GM12892 (cell line): ENCODE data around the gene TF.

Source experiments
- DNase-seq: peaks from one replicate; pipeline ENCODE4 v3.0.0; 2011; ENCODE audit not compliant: insufficient read length
- FAIRE-seq: peaks from 2 replicates; lab custom pipeline; 2011; peaks lifted over from hg19 to GRCh38; lab: Jason Lieb, UNC
- POLR2A ChIP-seq: IDR thresholded peaks from 2 replicates; pipeline ENCODE4 v1.6.1; 2011; ENCODE audit warnings: low read depth, low read length, control low read depth
- POLR2AphosphoS5 ChIP-seq: IDR thresholded peaks from 2 replicates; pipeline ENCODE4 v1.6.1; 2011; ENCODE audit warnings: low read depth, low read length, control low read depth
- TAF1 ChIP-seq: IDR thresholded peaks from 2 replicates; pipeline ENCODE4 v1.6.1; 2011; ENCODE audit warnings: low read depth, mild to moderate bottlenecking, control low read depth, low read length, borderline replicate concordance

The TF gene

DNA sequence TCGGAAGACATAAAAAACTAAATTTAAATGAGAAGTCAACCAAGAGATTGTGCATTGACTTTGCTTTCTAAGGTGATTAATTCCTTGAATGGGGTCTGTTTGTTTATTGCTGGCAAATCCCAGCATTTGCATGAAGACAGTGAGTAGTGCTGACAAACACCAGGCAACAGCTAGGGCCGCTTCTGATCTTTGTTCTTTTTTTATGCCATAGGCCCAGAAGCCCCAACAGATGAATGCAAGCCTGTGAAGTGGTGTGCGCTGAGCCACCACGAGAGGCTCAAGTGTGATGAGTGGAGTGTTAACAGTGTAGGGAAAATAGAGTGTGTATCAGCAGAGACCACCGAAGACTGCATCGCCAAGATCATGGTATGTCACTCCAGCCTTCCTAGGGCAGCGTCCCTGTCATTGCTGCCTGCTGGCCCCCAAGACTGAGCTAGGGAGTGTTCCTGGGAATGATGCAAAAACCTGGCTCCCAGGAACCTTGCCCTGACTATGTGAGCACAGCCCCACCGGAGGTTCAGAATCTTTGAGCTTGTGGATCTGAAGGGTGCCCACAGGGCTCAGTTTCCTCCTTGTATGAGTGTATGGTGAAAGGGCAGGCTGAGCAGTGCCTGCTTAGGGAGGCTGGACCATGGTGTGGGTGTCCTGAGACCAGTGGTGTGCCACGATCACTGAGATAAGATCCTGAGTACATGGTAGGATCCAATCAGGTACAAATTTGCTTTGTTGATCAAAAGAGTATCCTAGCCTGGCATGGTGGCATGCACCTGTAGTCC is 13.0 kb downstream of the TF start:
- DNase-seq (no peak), FAIRE-seq (no peak)

DNA sequence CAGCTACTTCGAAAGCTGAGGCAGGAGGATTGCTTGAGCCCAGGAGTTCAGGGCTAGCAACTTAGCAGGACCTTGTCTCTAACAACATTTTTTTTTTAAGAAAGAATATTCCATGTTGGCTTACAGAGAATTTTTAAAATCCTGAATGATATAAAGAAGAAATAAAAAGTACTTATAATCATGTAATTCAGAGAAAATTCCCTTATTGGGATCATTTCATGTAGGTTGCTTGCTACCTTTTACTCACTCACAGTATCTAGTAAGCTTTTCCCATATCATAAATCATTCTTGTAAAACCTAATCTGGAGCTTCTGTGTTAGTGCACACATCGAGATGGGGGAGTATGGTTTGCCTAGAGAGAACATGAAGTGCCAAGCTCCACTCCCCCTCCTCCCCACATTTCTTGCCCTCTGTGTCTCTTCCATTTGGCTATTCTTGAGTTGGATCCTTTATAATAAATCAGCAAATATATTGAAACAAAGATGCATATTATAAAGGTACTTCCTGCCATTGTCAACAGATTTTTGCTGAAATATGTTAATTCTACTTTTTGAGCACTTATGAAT is 13.6 kb downstream of the TF start:
- no peak for FAIRE-seq
- TF ChIP-seq POLR2AphosphoS5 (no peak), POLR2A (no peak), TAF1 (no peak)
- DNase-seq, result no peak

More for the DNA sequence above, 13.0 kb downstream of the TF start:
- no peak for TF ChIP-seq POLR2AphosphoS5
- TF ChIP-seq POLR2A, result no peak
- no peak for TF ChIP-seq TAF1

DNA sequence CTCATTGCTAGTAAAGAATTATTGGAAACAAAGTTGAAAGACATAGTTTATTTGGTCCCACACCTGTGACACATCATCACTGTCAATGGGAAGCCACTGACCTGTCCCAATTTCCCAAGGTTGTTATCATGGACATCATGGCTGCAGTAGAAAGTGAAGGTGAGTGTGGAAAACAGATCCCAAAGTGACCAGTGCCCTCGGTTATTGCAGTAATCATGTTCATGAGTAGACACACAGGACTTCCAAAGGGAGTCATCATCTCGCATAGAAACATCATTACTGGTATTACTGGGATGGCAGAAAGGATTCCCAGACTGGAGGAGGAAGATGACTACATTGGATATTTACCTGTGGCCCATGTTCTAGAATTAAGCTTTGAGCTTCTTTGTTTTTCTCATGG is 14.7 kb downstream of the TF start:
- DNase-seq (no peak), FAIRE-seq (no peak)

DNA sequence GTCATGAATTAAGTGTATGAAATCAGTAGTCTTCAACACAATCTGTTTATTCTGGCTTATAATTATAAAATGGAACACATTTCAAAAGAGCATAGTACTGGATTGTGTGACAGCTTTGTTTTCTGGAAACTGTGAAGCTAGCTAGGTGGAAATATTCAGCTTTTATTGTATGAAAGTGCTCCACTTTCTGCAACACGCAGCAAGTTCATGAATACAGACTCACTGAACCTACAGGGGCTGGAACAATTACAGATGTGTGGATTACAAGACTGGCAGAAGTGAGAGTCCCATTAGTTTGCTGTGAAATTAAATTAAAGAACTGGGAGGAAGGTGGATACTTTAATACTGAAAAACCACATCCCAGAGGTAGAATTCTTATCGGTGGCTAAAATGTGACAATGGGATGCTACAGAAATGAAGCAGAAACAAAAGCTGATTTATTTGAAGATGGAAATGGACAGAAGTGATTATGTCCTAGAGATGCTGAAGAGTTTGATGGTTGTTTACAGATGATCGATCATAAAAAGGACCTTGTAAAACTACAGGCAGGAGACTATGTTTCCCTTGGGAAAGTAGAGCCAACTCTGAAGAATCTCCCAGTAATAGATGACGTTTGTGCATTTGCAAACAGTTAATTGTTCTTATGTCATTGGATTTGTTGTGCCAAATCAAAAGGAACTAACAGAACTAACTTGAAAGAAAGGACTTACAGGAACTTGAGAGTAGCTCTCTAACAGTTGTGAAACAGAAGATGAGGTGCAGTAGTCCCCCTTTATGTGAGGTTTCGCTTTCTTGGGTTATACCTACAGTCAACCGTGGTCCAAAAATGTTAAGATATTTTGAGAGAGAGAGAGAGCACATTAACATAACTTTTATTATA is 15.7 kb downstream of the TF start:
- no peak for DNase-seq
- TF ChIP-seq TAF1 (no peak), POLR2A (no peak), POLR2AphosphoS5 (no peak)
- peak; percentile 58 for FAIRE-seq

More for the DNA sequence above, 14.7 kb downstream of the TF start:
- TF ChIP-seq POLR2AphosphoS5, result no peak
- TF ChIP-seq TAF1, result no peak
- no peak for TF ChIP-seq POLR2A

DNA sequence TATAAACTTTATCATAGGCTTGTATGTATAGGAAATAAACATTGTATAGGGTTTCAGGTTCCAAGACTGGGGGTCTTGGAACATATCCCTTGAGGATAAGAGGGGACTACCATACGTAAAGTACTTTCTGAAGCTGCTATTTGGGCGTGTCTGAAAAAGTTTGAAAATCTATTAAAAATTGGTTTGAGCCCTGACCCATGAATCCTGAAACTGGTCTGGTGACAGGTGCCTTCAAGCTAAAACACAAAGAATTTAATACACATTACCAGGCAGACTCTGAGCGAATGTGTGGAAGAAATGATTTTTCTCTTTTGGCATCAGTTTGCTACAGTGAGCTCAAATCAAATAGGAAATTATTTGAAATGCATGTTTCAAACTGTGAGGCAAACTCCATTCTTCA is 16.3 kb downstream of the TF start:
- TF ChIP-seq POLR2A (no peak), TAF1 (no peak), POLR2AphosphoS5 (no peak)
- FAIRE-seq, result no peak
- no peak for DNase-seq

DNA sequence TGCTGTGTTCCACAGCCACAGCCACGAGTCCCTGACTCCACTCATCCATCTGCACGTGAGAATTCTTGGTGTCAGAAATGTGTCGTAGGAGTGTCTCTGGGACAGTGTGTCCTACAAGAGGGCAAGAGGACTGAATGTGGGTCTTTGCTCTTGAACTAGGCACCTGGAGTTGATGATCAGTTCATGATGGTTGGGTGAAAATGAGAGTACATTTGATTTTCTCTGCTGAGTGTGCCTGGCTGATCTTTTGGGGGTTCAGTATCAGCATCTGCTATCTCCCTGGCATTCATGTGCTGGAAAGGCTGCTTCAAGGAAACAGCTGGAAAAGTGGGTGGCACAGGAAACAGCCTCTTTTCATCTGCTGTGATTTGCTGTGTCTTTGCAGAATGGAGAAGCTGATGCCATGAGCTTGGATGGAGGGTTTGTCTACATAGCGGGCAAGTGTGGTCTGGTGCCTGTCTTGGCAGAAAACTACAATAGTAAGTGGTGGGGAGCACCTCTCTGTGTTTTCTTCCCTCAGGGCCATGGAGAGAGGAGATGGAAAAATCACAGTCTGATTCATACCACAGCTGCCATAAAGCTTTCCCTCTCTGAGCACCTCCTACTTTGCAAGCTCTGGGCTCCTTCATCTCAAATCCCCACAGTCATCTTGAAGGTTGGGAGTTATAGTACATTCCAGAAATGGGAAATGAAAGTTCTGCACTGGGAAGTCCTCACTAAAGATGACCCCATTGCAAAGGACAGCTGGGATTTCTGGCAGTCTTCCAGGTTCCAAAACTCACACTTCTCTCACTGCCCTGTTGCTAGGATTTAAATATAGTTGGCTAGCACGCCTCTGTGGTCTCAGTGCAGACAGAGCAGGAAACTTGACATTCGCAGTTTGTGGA is 17.8 kb downstream of the TF start:
- DNase-seq (no peak), FAIRE-seq (no peak)
- TF ChIP-seq POLR2A, result no peak

GRCh38 chr3:133765256-133765655 is 19.1 kb downstream of the TF start:
- FAIRE-seq, result no peak
- no peak for DNase-seq
- no peak for TF ChIP-seq POLR2A
- no peak for TF ChIP-seq POLR2AphosphoS5
- TF ChIP-seq TAF1, result no peak

- TF ChIP-seq POLR2A (no peak), TAF1 (no peak), POLR2AphosphoS5 (no peak)
- FAIRE-seq, result no peak
- no peak for DNase-seq
Measured at GRCh38 chr3:133767607-133768006, 21.4 kb downstream of the TF start.

DNA sequence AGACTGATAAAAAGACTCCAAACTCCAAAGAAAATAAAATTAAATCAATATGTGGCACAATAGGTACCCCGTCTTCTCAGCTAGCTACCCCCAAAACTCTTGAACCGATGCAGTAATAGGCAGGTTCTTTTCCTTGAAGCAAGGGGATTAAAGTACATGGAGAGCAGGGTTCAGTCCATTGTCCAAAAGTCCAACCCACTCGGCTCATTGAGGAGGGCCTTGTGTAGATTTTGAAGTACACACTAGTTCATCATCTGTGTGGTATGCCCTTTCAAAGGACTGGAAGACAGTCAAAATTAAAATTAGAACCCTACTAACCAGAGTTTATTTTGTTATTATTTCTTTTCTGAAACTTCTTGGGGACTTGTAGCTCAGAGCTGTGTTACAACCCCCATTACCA is 23.3 kb downstream of the TF start:
- no peak for TF ChIP-seq TAF1
- TF ChIP-seq POLR2A, result no peak
- TF ChIP-seq POLR2AphosphoS5, result no peak
- FAIRE-seq (no peak), DNase-seq (no peak)

DNA sequence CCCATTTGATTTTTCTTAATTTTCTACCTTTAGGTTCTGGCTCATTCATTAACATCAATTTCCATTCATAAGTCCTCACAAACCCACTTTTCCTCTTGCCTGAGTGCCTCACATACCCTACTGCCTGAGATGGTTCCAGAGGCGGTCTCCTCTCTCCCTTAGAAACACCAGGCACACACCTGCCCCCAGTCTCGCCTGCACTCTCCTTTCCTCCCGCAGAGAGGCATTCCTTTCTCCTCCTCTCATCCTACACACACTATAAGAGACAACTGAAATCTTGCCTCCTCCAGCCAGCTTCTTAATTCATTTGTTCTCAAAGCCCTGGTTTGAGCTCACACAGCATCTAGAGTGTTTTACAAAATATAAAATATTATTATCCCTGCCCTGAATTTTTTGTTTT is 27.5 kb downstream of the TF start:
- DNase-seq (no peak), FAIRE-seq (no peak)
- TF ChIP-seq POLR2AphosphoS5 (no peak), POLR2A (no peak), TAF1 (no peak)
